Inflammatory macrophage treated with lipopolysaccharide for 4 hours (primary cell): ENCODE measurements around the gene CSTB.
A peak's percentile ranks its signal among the peaks of the same experiment; 100 is the strongest.

Experiments
- DNase-seq: peaks from one replicate; pipeline ENCODE4 v3.0.0-alpha.2; 2020

The CSTB gene

DNA sequence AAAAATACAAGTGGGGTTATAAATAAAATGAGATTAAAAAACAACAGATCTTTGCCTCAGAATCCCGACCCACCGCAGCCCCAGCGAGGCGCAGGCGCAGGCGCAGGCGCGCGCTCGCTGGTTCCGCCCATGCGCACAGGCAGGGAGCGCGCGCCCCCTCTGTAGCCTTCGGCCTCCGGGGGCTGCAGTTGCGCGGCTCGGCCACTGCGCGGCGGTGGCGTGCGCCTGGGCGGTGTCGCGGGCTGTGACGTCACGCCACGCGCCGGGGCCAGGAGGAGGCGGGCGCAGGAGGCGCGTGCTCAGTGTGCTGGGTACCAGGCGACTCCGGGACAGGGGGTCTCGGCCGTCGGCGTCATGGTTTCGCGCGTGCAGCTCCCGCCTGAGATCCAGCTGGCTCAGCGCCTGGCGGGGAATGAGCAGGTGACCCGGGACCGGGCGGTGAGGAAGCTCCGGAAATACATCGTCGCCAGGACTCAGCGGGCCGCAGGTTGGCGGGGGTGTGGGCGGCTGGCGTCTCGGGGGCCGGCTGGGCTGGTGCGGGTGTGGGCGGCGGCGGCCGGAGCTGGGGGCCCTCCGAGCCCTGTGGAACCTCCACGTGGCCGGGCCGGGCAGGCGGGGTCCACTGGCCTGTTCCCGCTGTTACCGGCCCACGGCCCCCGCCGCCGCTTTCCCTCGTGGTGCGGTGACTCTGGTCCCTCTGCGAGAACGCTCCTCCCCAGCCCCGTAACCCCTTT lies 13.3 kb upstream of the CSTB start, which contains the start of gene RRP1:
TSS of gene RRP1 (plus strand) at position 302 of the 734 bp plus-strand sequence. CDS start at position 355, 53 bp downstream.
- DNase-seq = peak; percentile 85

DNA sequence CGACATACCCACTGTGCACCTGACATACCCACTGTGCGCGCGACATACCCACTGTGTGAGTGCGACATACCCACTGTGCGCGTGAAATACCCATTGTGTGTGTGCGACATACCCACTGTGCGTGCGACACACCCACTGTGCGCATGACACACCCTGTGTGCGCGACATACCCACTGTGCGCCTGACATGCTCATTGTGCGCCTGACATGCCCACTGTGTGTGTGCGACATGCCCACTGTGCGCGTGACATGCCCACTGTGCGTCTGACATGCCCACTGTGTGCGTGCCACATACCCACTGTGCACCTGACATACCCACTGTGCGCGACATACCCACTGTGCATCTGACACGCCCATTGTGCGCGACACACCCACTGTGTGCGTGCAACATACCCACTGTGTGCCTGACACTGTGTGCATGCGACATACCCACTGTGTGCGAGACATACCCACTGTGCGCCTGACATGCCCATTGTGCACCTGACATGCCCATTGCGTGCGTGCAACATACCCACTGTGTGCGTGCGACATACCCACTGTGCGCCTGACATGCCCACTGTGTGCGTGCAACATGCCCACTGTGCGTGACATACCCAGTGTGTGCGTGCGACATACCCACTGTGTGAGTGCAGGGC lies 10.8 kb upstream of the CSTB start:
- DNase-seq = no peak

DNA sequence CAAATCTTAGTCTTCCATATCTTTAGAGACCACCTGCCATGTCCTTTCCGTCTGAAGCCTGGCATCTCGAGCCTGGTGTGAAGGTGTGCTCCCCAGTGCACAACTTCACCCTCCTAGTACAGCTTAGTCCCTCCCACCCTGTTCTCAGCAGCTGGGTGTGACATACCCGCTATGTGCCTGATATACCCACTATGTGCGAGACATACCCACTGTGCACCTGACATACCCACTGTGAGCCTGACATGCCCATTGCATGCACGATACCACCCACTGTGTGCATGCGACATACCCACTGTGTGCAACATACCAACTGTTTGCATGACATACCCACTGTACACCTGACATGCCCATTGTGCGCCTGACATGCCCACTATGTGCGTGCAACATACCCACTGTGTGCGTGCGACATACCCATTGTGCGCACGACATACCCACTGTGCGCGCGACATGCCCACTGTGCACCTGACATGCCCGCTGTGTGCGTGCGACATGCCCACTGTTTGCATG lies 10.2 kb upstream of the CSTB start:
- no peak for DNase-seq

DNA sequence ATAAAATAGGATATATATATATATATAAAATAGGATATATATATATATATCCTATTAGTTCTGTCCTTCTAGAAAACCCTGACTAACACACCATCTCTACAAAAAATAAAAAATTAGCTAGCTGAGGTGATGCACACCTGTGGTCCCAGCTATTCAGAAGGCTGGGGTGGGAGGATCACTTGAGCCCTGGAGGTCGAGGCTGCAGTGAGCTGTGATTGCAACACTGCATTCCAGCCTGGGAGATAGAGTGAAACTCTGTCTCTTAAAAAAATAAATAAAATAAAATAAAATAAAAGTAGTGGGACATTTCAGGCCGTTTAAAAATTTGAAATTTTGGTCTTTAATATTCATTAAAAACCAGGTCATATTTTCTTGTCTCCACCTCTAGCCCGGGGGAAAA lies 9.0 kb upstream of the CSTB start:
- DNase-seq = no peak

DNA sequence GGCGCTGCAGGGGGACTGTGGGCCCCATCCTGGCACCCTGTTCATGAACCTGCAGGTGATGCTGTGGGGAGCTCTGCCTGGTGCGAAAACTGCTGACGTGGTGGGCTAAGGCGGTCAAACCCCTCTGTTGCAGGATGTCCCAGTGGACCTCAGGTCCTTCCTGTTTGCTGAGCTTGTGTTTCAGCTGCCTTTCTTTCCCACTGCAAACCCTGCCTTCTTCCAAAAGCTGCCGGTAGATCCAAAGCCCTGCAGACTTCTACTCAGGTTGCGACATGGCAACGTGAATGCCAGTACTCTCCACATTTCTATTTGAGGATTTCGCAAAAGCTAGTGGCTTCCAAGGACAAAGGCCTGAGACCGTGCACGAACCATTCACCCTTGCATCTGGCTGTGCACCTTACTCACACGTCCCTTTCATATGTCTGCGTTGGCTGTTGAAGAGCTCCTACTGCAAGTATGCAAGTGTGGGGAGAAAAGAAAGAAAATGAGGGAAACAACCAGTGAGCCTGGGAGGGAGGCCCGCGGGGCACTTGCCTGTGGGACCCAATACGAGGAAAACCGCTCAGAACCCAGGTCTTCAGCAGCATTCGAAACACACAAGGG lies 7.1 kb upstream of the CSTB start:
- DNase-seq = peak; percentile 43

DNA sequence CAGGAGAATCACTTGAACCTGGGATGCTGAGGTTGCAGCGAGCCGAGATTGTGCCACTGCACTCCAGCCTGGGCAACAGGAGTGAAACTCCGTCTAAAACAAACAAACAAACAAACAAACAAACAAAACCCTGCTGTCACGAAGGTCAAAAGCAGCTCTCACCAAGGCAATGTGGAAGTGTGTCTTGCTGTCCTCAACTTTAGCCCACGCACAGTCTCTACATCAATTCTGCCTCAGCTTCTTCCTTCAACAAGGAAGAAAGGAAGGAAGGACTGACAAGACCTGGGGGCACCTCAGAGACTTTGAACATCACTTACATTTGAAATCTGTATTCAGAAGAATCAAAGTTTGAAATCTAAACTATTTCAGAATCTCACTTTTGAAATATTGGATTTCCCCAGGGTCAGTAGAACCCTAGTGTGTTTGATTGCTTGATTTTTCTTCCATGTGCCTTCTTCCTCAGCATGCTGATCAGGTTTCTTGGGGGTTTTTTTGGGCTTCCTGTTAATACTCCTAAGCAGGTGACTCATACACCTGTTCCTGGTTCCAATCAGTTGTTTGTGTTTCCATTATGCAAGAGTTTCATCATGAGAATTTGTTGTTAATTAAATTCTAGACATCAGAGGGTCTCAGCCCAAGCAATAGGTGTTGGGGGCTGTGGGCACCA lies 6.5 kb upstream of the CSTB start:
- peak; percentile 75 for DNase-seq

DNA sequence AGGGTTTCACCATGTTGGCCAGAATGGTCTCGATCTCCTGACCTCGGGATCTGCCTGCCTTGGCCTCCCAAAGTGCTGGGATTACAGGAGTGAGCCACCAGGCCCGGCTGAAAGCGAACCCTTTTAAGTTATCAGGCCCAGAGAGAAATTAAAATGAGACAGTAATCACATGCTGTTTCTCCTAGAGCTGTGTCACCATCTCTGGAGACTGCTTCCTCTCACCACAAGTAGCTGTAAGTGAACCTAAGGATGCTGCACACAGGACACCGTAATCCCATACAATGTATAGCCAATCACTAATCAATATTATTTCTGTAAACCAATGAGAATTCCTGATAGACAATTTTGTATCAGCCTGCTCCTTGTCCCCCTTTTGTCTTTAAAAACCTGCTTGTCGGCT lies 5.7 kb upstream of the CSTB start:
- peak; percentile 72 for DNase-seq

DNA sequence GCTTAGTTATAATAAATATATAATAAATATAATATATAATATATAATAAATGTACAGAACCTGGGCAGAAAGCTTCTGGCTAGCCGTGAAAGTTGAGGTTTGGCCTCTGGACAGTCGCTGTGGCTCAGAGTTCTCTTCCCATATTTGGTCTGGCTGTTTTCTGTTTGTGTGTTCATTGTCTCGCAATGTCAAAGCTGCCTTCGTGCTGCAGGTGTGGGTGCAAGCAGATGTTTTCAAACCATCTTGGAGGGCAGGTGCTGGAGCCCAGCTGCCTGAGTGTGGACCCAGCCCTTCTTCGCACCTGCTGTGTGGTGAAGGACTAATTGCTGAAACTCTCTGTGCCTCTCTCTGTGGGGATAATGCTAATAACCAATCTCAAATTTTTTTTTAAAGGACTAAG lies 3.6 kb upstream of the CSTB start:
- no peak for DNase-seq

DNA sequence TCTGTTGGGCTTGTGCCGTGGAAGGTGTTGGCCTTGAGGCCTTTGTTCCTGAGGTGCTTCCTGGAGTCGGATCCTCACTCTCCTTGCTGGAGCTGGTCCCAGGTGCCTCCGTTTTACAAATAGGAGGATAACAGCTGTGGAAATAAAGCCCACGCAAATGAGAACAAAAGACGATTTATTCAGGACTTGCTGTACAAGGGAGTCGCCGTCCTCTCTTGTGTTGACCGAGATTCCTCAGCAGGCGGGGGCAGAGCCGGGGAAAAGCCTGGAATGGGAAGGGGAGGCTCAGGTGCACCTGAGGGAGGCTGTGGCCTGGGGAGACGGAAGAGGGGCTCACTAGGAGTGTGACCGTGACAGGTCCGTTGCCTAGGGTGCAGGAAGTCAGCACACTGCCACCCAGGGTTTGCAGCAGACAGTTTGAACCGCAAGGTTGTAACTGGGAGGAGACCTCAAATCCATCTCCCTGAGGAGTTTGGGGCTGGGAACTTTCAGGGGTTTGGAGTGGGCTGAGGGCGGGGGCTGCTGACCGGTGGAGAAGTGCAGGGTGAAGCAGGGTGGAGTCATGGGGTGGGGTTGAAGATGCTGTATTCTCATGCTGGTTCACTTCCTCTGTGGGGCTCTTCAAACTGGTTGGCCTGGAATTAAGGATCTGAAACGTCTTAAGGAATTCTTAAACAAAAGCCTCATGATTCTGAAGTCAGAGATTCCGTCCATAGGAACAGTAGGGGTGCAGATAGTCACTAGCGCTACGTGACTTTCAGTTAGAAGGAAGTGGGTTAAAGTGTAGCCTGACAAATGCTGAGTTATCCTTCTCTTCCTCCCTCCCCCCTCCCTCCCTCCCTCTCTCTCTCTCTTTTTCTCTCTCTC lies 2.6 kb upstream of the CSTB start:
- DNase-seq = peak; percentile 98

DNA sequence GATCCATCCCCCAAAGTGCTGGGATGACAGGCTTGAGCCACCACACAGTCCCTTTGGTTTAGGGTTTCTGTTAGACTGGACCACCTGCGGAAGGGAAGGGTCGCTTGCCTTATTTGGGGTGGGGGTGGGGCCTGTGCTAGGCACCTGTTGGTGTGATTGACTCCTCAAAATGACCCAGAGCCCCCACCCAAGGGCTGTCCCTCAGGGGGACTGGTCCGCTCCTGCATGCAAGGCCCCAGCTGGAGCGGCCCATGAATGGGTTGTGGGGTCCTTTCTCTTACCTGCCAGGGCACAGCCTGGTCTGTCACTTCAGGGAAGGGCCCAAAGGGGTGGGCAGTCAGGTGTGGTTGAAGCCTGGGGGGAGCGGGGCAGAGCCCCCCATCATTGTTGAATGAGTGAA lies 1.8 kb upstream of the CSTB start:
- DNase-seq = no peak

DNA sequence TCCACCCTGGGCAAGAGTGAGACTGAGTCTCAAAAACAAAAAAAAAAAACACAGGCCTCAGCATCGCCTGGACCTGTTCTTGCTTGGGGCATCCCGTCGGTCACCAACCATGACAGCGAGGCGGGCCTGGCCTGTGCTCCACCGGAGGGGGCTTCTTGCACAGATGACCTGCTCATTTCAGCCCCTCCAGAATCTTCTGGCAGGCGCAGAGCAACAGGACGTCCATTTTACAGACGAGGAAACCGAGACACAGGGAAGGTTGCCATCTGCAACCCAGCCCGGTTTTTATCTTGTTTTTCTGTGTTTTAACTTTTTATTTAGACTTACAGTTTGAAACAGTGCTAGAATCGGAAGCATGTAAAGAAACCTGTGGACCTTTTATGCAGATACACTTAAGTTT lies 918 bp downstream of the CSTB start:
- no peak for DNase-seq

DNA sequence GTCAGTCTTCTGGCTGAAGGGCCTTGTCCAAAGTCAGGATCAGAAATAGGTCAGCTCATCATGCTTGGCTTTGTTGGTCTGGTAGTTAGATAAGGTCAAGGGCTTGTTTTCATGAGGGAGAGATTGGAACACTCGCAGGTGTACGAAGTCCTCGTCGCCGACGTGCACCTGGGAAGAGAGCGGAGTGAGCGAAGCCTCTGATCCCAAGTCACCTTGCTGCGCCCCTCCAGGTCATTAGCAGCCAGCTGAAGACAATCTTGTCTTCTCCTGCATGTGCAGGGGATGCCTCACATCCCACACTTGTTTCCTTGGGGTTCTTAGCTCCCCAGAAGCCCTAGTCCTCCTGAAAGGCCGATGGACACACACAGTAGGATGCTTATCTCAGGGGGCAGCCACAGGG lies 1.9 kb downstream of the CSTB start:
- no peak for DNase-seq

DNA sequence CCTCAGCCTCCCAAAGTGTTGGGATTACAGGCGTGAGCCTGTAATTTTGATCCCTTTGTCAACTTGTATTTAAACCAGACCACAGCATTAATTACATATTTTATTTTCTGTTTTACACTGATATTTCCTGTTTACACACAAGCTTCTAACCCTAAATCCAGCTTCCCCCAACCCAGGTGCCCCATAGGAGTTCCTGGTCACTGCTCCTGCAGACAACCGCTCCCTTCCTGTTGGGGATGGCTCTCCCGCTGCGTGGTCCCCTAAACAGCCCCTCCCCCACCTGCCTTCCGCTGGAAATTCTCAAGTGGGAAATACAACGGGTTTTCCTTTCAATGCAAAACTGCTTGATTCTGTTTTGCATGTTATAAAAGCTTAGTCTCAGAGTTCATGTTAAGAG lies 3.7 kb downstream of the CSTB start:
- peak; percentile 71 for DNase-seq

DNA sequence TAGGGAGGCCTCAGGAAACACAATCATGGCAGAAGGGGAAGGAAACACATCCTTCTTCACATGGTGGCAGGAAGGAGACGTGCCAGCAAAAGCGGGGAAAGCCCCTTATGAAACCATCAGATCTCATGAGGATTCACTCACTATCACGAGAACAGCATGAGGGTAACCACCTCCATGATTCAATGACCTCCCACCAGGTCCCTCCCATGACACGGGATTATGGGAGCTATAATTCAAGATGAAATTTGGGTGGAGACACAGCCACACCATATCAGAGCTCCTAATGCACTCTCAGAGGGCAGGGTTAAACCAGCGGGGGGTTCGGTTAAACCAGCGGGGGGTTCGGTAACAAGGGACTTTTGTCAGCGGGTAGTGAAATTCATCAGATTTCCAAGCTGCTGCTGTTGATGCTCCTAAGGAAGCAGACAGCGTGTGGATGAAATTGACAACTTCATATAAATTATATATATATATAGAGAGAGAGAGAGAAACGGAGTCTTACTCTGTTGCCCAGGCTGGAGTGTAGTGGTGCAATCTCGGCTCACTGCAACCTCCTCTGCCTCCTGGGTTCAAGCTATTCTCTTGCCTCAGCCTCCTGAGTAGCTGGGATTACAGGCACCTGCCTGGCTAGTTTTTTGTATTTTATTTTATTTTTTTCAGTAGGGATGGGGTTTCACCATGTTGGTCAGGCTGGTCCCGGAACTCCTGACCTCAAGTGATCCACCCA lies 4.2 kb downstream of the CSTB start:
- peak; percentile 97 for DNase-seq

DNA sequence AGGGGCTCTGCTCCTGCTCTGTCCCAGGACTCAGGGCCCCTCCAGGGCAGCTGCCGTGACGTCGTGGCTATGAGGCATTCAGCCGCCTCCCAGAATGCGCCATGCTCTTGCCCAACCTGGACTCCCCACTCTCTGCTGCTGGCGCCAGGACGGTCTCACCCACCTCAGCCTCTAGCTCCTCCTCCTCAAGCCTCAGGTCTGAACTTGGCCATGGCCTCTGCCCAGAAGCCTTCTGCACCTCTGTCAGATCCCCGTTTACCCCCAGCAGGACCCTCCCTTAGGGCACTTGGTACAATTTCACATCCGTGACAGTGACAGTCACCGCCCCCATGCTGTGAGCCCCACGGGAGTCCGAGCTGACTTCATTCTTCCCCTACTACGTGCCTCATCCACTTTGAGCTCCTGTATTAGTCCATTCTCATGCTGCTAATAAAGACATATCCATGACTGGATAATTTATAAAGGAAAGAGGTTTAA lies 4.9 kb downstream of the CSTB start:
- DNase-seq = peak; percentile 53

DNA sequence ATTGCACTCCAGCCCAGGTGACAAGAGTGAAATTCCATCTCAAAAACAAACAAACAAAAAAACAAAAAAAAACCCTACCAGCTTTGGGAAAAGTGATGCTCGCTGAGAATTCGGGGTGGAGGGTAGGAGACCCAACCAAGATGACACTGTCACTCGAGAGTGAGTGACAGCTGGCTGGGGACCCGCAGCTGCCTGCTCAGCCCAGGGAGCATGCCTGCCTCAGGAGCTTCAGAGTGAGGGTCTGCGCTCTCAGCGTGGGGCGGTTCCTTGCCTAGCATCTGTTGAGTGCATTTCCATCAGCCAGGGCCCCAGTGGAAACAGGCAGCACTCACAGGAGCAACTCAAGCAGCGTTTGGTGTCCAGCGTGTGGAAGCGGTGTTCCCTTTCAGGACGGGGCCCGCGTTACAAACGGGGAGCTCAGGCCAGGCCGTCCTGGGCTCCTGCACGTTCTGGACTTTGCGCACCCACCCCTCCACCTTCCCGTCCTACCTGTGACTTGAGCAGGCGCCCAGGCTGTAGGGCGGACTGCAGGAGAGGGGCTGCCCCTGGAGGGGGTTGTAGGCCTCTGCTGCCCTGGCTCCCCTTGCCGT lies 5.9 kb downstream of the CSTB start:
- DNase-seq = no peak

DNA sequence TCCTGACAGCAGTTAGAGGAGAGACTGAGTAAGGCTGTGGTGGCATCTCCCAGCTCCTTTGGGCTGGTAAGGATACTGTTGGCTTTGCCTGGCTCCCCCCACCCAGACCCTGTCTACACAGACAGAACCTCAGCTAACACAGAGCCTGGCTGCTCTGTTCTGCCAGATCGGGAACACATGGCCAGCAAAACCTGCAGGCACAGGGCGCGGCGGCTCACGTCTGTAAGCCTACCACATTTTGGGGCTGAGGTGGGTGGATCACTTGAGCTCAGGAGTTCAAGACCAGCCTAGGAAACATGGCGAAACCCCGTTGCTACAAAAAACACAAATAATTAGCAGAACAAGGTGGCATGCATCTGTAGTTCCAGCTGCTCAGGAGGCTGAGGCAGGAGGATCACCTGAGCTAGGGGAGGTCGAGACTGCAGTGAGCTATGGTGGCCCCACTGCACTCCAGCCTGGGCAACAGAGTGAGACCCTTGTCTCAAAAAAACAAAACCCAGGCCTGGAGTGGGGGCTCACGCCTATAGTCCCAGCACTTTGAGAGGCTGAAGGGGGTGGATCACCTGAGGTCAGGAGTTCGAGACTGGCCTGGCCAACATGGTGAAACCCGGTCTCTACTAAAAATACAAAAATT lies 6.7 kb downstream of the CSTB start:
- DNase-seq = no peak

DNA sequence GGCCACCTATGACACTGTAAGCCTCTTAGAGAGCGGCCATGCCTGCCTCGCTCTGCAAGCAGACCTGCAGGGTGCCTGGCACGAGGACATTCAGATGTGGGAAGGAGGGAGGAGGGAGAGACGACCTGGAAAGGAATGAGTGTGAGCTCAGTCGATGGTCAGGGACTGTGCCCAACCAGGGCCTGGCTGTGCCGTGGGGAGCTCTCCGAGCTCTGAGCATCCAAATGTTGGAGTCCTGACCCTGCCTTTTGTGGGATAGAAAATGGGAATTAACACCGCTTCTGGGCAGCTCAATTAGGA lies 7.3 kb downstream of the CSTB start:
- no peak for DNase-seq

DNA sequence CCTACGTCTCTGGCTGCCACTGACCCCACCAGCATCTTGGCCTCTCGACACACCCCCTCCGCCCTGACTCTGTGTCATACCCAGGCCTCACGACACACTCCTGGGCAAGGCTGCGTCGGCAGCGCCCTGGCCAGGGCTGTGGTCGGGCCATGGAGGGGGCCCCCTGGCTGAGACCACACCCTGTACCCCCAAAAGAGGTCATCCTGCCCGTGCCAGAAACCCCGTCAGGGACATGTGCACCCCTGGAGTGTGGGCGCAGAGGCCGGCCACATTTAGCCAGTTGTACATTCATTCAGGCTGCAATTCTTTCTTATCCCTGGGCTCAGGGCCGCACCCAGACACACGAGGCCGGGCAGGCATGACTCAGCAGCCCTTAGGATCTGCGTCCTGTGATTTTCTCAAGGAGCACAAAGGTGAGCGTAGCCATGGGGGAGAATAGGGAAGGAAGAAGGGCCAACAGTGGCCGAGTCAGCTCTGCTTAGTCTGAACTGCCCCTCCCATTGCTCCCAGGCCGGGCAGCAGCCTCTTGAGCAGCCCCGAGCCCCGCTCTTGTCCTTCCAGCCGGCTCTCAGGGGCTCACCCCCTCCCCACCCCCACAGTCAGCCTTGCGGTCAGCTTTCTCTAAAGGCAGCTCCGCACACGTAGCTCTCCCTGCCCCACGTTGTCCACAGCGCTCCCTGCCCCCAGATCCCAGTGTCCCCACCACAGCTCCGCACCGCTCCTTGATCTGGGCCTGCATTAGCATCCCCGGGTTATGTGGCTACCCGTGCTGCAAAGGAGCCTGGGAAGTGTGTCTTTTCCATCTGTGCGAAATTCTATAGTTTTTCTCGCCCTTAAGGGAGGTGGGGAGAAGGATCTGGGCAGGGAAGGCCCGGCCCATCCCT lies 7.9 kb downstream of the CSTB start:
- DNase-seq = peak; percentile 93

DNA sequence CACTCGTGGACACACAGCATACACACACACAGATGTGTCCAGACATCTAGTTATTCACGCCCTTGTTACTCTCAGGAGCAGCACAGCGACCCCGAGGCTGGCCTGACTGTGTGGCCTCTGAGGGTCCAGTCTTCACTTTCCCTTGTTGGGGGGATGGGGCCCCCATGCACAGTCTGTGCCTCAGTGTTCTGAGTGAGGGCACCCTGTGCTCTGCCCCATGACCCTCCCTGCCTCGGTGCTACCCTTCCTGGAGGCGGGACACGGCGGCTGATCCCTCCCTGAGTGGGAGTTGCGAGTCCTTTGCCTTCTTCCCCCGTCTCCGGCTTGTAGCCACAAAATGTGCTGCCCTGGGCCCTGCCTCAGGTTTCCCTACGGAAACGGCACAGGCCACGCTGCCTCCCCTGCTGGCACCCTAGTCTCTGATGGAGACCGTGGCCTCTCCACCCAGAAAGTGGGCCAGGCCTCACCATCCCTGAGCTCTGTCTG lies 8.6 kb downstream of the CSTB start:
- no peak for DNase-seq
